Measurements from ENCODE around the gene TNXB.

Gene TNXB

GRCh38 chr6:32075781-32076180 is 33.4 kb downstream of the TNXB start:
- no peak overlapping the region for H3K4me3 ChIP-seq (ENCODE audit: low read depth, low read length)
- DNase-seq (ENCODE audit: low read depth), result no peak
- no peak for TF ChIP-seq CTCF (IDR thresholded peaks at IDR 0.05; ENCODE audit: low read depth, low read length, missing control alignments)

GRCh38 chr6:32074996-32075532 is 34.1 kb downstream of the TNXB start:
- no peak overlapping the region for H3K4me3 ChIP-seq (ENCODE audit: low read depth, low read length)
- TF ChIP-seq CTCF (IDR thresholded peaks at IDR 0.05; ENCODE audit: low read depth, low read length, missing control alignments), result no peak
- DNase-seq (ENCODE audit: low read depth), result no peak

- DNase-seq (ENCODE audit: low read depth), result no peak
- no peak for TF ChIP-seq CTCF (IDR thresholded peaks at IDR 0.05; ENCODE audit: low read depth, low read length, missing control alignments)
- H3K4me3 ChIP-seq (ENCODE audit: low read depth, low read length), result no peak overlapping the region
Measured at GRCh38 chr6:32073613-32074012, 35.5 kb downstream of the TNXB start.

GRCh38 chr6:32073101-32073500 is 36.0 kb downstream of the TNXB start:
- DNase-seq (ENCODE audit: low read depth), result no peak
- H3K4me3 ChIP-seq (ENCODE audit: low read depth, low read length), result no peak overlapping the region
- no peak for TF ChIP-seq CTCF (IDR thresholded peaks at IDR 0.05; ENCODE audit: low read depth, low read length, missing control alignments)

- no peak overlapping the region for H3K4me3 ChIP-seq (ENCODE audit: low read depth, low read length)
- TF ChIP-seq CTCF (IDR thresholded peaks at IDR 0.05; ENCODE audit: low read depth, low read length, missing control alignments), result no peak
- no peak for DNase-seq (ENCODE audit: low read depth)
Measured at GRCh38 chr6:32070814-32071543, 38.2 kb downstream of the TNXB start.

- no peak for TF ChIP-seq CTCF (IDR thresholded peaks at IDR 0.05; ENCODE audit: low read depth, low read length, missing control alignments)
- DNase-seq (ENCODE audit: low read depth), result no peak
- H3K4me3 ChIP-seq (ENCODE audit: low read depth, low read length), result no peak overlapping the region
Measured at GRCh38 chr6:32069878-32070515, 39.1 kb downstream of the TNXB start.

Measured in GM12864 (cell line).